HG02571 (cell line): ENCODE measurements around the gene SGCA.
A peak's percentile ranks its signal among the peaks of the same experiment; 100 is the strongest.

Source experiments
- ATAC-seq: cut with Tn5 transposase; IDR thresholded peaks from one replicate; pipeline ENCODE4 v1.9.1; 2021; ENCODE audit warnings: mild to moderate bottlenecking, moderate library complexity; ENCODE audit not compliant: unreplicated experiment

The SGCA gene

DNA sequence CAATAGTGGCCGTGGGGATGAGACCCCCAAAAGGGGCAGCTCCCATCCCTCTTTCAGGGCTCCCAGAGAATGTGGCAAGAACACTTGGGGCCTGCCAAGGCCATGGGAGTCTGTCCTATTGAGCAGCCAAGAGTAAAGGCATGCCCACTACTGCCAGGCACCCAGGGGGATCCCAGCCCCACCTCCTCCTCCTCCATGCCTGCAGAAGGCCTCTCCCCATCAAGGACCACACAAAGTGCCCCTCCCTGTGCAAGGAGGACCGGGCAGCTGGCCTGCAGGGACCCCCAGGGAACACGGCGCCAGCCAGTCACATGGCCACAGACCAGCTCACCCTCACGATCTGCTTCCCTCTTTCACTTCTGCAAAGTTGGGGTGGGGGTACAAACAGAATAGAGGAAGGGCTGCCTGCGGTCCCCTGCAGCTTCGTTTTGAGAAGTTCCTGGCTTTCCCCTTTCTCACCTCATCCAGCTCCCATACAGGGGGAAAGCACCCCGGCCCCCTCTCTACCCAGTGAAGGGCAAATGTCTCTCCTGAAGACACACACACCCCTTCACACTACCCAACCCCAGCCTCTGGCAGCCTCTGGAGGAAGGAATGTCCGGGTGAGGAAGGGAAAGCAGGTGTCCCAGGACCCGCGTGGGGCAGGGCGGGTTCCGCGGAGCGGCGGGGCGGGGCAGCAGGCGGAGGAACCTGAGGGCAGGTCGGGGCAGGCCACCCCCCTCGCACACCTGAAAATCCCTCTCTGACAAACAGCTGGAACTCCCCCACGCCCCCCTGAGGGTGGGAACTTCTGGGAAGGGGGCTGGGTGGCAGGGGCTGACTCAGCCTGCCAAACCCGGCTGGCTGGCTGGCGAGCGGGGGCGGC, 17.3 kb upstream of the SGCA start:
- no peak for ATAC-seq

DNA sequence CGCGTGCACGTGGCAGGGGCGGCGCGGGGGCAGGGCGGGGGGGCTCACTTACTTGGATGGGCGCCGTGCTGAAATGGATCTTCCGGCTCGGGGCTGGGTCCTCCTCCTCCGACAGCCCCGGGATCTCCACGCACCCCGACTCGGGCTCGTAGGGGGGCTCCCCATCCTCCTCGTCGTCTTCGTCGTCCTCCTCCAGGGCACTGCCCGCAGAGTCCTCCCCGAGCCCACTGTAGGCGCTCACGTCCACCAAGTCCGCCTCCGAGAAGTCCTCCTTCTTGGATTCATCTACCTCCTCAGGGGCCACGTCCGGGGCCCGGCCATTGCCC, 16.8 kb upstream of the SGCA start:
- no peak for ATAC-seq

DNA sequence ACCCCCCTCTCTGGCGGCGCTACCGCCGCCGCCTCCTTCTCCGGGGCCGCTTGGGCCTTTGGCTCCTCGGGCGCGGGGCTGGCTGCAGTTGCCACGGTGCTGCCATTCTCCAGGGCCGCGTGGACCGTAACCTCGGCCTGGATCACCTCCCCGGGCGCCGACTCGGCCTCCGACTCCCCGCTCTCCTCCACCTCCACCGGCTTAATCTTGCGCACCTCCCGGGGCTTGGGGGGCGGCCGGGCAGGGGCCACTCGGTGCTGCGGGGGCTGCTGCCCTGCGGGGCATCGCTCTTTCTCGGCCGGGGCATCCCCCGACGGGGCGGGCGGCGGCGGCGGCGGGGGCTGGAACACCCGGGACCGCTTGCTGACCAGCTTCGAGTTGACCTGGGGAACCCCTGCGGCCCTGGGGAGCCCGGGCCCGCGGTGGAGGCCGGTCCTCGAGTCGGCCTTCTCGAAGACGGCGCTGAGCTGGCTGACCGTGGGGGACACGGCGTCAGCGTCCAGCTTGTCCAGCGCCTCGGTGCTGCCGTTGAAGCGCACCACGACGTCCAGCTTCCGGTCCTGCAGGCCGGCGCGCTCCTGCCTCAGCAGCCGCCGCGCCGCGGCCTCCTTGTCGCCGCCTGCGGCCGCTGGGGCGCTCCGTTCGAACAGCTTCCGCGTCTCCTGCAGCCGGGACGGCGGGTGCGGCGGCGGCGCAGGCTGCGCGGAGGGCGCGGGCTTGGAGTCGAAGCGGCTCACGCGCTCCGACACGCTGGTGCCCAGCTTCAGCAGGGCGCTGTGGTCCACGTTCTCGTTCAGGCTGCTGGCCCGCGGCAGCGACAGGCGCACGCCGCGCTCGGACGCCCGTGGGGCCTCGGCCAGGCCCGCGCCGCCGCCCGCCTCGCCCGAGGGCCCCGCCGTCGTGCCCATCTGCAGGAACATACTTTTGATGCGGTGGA, 16.1 kb upstream of the SGCA start:
- no peak for ATAC-seq

DNA sequence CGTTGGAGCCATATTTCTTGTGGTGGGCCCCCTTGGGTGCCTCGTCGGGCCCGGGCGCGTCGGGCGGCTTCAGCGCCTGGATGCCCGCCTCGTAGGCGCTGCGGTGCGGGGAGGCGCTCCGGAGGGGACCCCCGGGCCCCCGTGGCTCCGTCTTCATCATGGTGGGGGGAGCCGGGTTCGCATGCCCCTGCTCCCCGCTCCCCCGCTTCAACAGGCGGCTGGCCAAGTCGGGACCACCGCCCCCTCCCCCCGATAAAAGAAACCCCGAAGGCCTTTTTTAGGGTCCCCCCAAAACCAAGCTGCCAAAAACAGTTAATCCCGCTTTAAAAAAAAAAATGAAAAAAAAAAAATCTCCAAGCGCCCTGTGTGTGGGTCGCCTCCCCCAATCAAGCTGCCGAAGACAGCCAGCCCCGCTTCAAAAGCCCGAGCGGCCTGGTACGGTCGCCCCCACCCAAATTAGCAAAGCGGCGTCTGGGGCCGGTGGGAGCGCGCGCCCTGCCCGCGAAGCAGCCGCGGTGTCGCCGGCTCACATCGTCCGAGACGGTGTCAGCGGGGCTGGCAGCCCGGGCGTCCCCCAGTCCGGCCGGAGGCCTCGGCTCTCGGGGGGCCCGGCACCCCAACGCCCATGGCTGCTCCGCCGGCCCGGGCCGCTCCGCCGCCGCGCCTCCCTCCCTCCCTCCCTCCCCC, 15.3 kb upstream of the SGCA start, which contains the start of gene PPP1R9B:
Gene PPP1R9B (minus strand): TSS at position 324 of the 687 bp plus-strand sequence. CDS start 164 bp downstream, at position 160.
- no peak for ATAC-seq

DNA sequence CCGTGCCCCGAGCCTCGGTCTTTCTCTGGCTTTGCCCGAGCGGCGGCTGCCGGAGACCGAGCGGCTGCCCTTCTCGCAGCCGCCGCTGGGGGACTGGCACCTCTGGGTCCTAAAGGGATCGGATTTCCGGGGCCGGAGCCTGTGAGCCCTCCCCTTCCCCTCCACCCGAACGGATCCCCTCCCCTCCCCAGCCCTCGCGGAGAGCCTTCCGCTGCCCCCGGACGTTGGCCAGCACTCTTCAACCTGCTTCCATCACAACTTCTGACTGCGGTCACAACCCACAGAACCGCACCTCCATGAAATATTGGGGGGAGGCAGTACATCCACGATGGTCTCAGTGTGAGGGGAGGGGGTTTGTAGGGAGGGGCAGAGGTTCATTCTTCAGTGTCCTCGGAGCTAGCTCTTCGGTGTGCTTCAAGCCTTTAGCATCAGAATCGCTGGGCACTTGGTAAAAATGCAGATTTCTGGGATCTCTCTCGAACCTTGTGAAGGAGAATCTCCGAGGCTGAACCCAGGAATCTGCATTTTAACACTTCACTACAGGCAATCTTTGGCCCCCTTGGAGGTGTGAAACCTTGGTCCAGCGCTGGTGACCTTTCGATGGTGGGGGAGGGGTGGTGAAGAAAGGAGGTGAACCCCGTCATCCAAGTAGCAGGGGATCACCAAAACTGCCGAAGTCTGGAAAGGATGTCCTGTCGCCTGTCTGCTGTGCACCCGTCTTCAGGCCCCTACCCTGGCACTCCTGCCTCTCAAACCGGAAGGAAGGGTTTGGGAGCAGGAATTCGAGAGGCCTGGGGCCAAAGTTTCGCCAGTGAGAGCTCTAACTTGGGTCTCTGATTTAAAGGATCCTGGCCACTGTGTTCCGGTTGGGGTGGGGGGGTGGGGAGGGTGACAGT, 14.5 kb upstream of the SGCA start:
- ATAC-seq, result peak; percentile 27

DNA sequence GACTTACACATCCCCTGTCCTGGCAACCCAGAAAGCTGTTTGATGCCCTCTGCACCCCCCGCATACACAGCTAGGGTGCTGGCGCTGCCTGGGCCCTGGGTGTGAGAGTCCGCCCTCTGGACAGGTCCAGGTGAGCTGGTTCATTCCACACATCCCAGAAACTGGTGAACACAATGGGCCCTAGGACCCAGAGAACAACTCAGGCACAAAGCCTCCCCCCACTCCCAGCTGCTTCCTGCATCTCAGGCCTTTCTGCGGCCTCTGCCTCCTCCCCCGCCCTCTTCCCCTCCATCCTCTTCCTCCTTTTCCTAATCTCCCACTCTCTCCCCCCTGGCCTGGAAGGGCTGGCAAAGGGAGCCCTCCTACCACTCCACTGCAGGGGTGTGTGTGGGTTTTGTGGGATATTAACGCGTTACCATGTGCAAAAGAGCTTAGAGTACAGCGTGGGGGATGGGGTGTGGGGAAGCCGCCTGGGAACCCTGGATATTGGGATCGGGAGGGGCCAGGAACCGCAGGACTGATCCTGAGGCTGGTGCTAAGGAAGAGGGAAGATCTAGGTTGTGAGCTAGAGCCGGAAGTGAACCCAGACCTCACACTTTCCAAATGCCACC, 13.8 kb upstream of the SGCA start:
- no peak for ATAC-seq

DNA sequence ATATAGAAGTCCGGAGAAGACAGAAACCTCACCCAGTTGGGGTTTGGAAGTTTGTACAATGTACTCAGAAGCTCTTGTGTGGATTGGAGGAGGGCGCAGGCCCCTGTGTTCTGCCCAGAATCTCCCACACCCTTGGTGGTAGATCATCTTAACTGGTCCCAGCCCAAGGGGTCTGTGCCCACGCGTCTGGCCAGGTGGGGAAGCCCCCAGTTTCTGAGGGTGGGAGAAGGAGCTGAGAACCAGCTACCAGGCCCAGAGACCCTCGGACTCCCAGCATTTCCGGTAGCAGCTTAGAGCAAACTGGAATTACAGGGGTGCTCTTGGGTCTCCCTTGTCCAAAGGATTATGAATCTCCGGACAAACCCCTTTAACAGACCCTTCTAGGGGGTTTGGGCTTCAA, 13.1 kb upstream of the SGCA start:
- ATAC-seq, result no peak

DNA sequence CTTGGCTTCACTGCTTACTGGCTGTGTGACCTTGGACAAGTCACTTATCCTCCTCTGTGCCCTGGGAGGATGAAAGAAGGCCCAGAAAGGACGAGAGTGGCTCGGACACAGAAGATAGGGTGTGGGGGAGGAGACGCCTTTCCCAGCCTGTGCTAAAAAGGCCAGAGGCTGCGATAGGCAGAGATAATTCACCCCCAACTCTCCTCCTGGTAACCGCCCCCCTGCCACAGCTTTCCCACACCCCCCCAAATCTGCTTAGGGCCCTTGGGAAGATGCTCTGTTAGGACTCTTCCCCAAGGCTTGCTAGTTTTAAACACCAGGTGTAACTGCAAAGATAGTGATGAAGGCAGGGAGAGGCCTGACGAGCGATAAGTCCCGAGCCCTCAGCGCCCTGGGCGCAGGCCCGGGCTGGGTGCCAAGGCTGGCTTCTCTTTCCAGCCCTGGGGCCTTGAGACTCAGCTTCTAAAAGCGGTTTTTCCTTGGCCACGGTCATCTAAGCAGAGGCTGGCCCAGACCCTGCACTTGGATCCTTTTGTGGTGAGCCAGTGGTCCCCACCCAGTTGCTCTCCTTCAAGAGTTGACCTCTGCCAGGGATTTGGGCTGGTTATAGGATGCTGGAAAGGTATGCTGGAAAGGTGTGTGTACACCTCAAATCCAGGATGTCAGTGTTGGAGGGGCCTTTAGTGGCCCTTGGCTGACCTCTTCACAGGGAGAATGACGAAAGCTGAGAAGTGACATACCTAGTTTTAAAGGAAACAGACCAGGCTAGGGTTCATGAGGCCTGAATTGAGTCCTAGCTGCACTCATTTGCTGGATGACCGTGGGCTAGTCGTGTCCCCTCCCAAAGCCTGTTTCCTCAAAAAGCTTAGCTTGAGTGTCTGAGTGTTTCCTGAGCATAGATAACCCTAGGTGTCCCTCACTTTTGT, 11.9 kb upstream of the SGCA start:
- ATAC-seq, result no peak

DNA sequence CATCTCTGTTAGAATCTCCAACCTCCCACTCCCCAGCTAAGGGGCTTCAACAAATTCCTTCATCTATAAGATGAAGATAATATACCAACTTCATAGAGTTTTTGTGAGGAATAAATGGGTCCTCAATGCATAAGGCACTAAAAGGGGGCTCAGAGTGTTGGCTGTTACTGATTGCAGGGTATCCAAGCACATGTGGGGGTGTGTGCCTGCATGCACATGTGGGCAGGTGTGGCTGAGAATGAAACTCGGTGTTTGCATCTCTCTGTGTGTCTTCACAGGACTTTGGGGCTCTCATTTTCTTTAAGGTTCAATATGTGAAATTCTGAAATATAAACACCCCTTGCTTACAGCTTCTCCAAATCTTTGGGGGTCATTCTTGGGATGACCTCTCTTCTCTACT, 11.2 kb upstream of the SGCA start:
- ATAC-seq, result peak; percentile 45

DNA sequence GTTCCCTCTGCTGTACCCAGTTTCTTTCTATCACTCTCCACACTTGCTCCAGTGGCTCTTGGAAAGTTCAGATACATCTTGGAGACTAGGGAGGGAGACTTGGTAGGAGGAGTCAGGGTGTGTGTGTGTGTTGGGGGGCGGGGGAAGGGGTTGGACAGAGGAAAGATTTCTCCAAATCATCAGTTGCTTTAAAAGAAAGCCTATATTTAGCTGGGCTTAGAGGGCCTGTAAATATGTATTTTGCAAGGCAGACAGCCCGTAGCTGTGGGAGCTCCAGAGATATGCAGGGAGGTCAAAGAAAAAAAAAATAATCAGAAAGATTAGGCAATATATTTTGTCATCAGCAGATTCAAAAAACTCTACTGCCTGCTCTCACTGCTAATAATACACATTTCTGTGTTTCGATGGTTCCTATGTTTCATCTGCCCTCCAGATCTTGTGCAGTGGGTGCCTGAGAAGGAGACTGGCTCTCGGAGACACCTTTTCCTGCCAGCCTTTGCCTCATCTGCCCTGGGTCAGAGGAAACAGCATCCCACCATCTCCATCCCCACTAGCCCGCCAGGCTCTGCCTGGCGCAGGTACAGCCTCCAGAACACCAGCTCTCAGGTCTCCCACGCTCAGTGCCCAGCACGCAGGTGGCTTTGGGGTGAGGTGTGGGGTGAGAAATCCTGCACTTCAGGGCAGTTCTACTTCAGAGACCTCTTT, 10.5 kb upstream of the SGCA start:
- ATAC-seq, result no peak

DNA sequence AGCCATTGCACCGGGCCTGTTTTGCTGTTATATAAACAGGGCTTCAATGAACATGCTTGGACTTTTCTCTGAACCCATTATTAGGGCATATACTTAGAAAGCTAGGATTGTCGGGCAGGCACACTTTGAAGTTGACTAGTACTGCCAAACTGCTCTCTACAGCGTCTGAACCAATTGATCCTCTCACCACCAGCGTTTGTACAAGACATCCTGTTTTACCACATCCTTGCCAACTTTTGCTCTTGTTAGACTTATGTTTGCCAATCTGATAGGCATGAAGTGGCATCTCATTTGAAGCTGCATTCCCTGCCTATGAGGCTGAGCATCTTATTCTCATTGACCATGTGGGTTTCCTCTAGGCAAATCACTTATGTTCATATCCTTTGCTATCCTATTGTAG, 7.9 kb upstream of the SGCA start:
- ATAC-seq, result no peak

DNA sequence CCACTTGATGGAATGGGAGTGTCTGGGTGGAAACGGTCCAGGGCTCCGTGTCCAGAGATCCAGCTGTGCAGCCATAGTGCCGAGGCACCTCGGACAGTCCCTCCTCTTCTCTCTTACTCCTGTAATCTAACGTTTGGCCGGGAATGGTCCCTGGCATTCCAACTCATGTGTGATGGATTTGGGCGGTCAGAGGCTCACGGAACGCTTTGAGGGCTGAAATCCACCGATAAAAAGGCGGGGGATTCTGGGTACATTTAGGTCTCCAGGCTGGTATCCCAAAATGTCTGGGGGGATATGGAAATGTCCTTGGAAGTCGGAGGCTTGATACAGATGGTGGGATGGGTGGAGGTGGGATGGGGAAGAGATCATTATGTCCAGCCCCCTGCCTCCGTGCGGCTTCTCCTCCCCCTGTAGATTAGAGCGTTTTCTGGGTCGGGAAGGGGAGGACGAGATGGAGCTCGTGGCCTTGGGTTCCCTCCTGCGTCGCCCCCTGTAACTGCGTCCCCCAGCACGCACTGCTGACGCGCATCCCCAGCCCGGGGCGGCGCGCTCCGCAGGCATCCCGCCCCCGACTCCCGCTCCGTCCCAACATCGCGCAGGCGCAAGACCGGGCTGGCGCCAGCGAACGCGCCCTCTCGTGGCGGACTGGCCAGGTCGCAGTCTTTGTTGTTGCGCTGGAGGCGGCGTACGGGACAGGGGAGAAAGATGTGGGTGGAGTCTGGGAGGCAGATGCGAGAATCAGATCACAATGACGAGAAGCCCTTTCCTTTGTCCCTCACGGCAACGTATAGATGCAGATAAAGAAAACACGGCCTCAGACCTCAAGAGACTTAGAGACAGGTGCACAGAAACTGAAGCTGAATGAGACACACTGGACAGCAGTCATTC, 4.5 kb upstream of the SGCA start:
- peak; percentile 80 for ATAC-seq

DNA sequence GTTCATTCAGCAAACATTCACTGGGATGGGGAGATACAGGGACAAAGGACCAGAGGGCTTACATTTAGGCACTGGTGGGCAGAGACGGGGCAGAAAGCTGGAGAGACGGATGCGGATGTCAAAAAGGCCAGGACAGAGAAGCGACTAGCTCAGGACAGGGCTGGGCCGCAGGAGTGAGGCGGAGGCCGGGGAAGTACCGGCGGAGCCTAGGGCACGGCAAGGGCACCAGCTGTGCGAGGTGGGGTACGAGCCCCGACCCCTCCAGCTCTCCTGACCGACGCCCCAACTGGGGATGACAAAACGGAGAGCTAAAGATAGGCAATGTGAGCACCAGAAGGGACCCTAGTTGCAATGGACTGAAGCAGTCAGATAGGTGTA, 3.9 kb upstream of the SGCA start:
- no peak for ATAC-seq

DNA sequence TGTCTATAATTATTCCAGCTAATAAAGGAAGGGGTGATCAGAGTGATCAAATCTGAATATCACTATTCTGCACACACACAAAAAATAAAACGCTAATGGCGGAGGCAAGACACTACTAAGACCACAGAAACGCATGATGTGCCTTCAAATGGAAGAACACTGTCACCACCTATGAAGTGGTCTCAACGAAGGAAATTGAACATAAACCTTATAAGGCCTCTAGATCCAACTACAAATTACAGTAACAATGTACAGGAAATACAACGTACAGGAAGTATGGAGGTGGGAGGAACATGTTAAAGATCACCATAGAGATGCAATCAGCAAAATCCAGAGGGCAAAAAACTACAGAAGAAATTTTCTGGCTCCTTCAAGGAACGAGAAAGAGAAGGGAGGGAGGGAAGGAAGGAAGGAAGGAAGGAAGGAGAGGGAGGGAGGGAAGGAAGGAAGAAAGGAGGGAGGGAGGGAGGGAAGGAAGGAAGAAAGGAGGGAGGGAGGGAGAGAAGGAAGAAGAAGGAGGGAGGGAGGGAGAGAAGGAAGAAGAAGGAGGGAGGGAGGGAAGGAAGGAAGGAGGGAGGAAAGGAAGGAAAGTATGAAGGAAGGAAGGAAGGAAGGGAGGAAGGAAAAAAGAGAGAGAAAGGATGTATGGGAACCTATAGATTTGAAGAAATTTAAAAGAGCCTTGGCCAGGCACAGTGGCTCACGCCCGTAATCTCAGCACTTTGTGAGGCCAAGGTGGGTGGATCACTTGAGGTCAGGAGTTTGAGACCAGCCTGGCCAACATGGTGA, 3.1 kb upstream of the SGCA start:
- no peak for ATAC-seq

DNA sequence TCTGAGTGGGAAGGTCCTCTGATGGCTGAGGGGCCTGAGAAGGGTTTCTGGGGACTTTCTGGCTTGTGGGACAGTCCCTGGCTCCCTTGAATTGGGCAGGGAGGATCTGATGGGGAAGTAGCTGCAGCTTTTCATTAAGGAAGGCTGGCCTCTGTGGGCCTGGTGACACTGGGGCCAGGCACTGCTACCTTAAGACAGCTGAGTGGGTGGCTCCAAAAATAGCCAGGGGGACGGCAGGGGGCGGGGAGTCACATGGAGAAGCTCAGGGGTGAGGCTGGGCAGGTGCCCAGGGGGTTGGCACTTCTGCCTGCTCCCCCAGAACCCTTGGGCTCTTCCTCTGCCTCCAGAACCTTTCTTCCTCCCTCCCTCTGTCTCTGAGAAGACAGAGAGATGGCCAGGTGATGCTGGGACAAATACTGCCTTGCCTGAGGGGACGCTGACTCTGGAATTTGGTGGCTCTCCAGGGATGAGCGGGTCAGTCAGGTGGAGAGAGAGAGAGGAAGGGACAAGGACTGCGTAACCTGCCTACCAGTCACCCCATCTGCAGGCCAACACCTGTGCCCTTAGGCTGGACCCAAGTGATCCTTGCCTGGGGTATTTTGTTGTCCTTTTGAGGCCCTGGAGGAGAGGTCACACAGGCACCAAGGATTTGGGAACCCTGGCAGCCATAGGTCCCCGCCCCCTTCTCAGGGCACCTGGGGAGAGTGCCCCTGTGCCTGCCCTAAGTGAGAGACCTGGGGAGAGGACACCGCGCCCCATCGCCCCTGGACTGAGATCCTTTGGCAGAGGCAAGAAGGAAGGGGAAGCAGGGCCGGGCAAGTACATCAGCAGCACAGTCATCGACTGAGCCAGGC, 1.7 kb upstream of the SGCA start:
- no peak for ATAC-seq

DNA sequence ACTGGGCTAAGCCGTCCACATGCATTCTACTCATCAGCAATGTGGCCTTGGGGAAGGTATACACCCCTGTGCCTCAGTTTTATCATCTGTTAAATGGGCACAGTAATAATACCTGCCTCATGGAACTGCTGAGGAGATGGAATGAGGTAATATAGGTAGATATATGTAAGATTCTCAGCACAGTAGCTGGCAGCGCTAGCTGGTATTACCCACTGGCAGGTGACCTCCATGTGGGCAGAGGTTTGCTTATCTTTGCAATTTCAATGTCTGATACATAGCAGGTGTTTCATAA, 1.2 kb upstream of the SGCA start:
- no peak for ATAC-seq
